Measurements from ENCODE around the gene TTC12.

Gene TTC12

GRCh38 chr11:113356203-113356602 lies 41.8 kb downstream of the TTC12 start:
- no peaks in the 10 kb centered on the region for H3K9me3 ChIP-seq (ENCODE audit: insufficient read depth, low read depth, low read length)

GRCh38 chr11:113363406-113363805 lies 49.0 kb downstream of the TTC12 start:
- no peak overlapping the region for H3K4me3 ChIP-seq (ENCODE audit: low read length)
- no peaks in the 10 kb centered on the region for H3K4me1 ChIP-seq (ENCODE audit: insufficient read depth, low read length)
- H3K9me3 ChIP-seq (ENCODE audit: insufficient read depth, low read depth, low read length): no peaks in the 10 kb centered on the region
- H3K27me3 ChIP-seq (ENCODE audit: insufficient read depth, low read length): no peaks in the 10 kb centered on the region
- H3K36me3 ChIP-seq (ENCODE audit: insufficient read depth, low read depth, low read length): no peaks in the 10 kb centered on the region
- no peak overlapping the region for H3K27ac ChIP-seq (ENCODE audit: low read length)
- H3K9ac ChIP-seq (ENCODE audit: low read depth, low read length): no peak overlapping the region

More at GRCh38 chr11:113356203-113356602, 41.8 kb downstream of the TTC12 start:
- no peak overlapping the region for H3K4me3 ChIP-seq (ENCODE audit: low read length)
- H3K27me3 ChIP-seq (ENCODE audit: insufficient read depth, low read length): no peaks in the 10 kb centered on the region
- H3K27ac ChIP-seq (ENCODE audit: low read length): no peak overlapping the region
- no peaks in the 10 kb centered on the region for H3K4me1 ChIP-seq (ENCODE audit: insufficient read depth, low read length)
- H3K36me3 ChIP-seq (ENCODE audit: insufficient read depth, low read depth, low read length): no peaks in the 10 kb centered on the region
- no peak overlapping the region for H3K9ac ChIP-seq (ENCODE audit: low read depth, low read length)

GRCh38 chr11:113363996-113364641 lies 49.7 kb downstream of the TTC12 start:
- Histone ChIP-seq H3K9ac (ENCODE audit: low read depth, low read length) (no peak overlapping the region), H3K27me3 (ENCODE audit: insufficient read depth, low read length) (no peaks in the 10 kb centered on the region), H3K4me3 (ENCODE audit: low read length) (no peak overlapping the region), H3K27ac (ENCODE audit: low read length) (no peak overlapping the region), H3K4me1 (ENCODE audit: insufficient read depth, low read length) (no peaks in the 10 kb centered on the region), H3K36me3 (ENCODE audit: insufficient read depth, low read depth, low read length) (no peaks in the 10 kb centered on the region), H3K9me3 (ENCODE audit: insufficient read depth, low read depth, low read length) (no peaks in the 10 kb centered on the region)

GRCh38 chr11:113365895-113366294 lies 51.5 kb downstream of the TTC12 start:
- Histone ChIP-seq H3K9ac (ENCODE audit: low read depth, low read length) (no peak overlapping the region), H3K36me3 (ENCODE audit: insufficient read depth, low read depth, low read length) (no peaks in the 10 kb centered on the region), H3K4me1 (ENCODE audit: insufficient read depth, low read length) (no peaks in the 10 kb centered on the region), H3K9me3 (ENCODE audit: insufficient read depth, low read depth, low read length) (no peaks in the 10 kb centered on the region), H3K27me3 (ENCODE audit: insufficient read depth, low read length) (no peaks in the 10 kb centered on the region), H3K4me3 (ENCODE audit: low read length) (no peak overlapping the region), H3K27ac (ENCODE audit: low read length) (no peak overlapping the region)

GRCh38 chr11:113369411-113369810 lies 55.0 kb downstream of the TTC12 start:
- no peaks in the 10 kb centered on the region for H3K4me1 ChIP-seq (ENCODE audit: insufficient read depth, low read length)
- H3K4me3 ChIP-seq (ENCODE audit: low read length): no peak overlapping the region
- no peaks in the 10 kb centered on the region for H3K36me3 ChIP-seq (ENCODE audit: insufficient read depth, low read depth, low read length)
- no peak overlapping the region for H3K9ac ChIP-seq (ENCODE audit: low read depth, low read length)
- no peaks in the 10 kb centered on the region for H3K27me3 ChIP-seq (ENCODE audit: insufficient read depth, low read length)
- no peaks in the 10 kb centered on the region for H3K9me3 ChIP-seq (ENCODE audit: insufficient read depth, low read depth, low read length)
- H3K27ac ChIP-seq (ENCODE audit: low read length): no peak overlapping the region

GRCh38 chr11:113370634-113371033 lies 56.3 kb downstream of the TTC12 start:
- H3K9ac ChIP-seq (ENCODE audit: low read depth, low read length): no peak overlapping the region
- H3K27ac ChIP-seq (ENCODE audit: low read length): no peak overlapping the region
- H3K36me3 ChIP-seq (ENCODE audit: insufficient read depth, low read depth, low read length): no peaks in the 10 kb centered on the region
- no peaks in the 10 kb centered on the region for H3K4me1 ChIP-seq (ENCODE audit: insufficient read depth, low read length)
- H3K4me3 ChIP-seq (ENCODE audit: low read length): no peak overlapping the region
- H3K9me3 ChIP-seq (ENCODE audit: insufficient read depth, low read depth, low read length): no peaks in the 10 kb centered on the region
- no peaks in the 10 kb centered on the region for H3K27me3 ChIP-seq (ENCODE audit: insufficient read depth, low read length)

- H3K36me3 ChIP-seq (ENCODE audit: insufficient read depth, low read depth, low read length): no peaks in the 10 kb centered on the region
- H3K27ac ChIP-seq (ENCODE audit: low read length): no peak overlapping the region
- no peaks in the 10 kb centered on the region for H3K27me3 ChIP-seq (ENCODE audit: insufficient read depth, low read length)
- no peaks in the 10 kb centered on the region for H3K9me3 ChIP-seq (ENCODE audit: insufficient read depth, low read depth, low read length)
- no peak overlapping the region for H3K9ac ChIP-seq (ENCODE audit: low read depth, low read length)
- no peak overlapping the region for H3K4me3 ChIP-seq (ENCODE audit: low read length)
- H3K4me1 ChIP-seq (ENCODE audit: insufficient read depth, low read length): no peaks in the 10 kb centered on the region
Observed at GRCh38 chr11:113372309-113372708, 57.9 kb downstream of the TTC12 start.

GRCh38 chr11:113373306-113373705 lies 58.9 kb downstream of the TTC12 start:
- H3K27ac ChIP-seq (ENCODE audit: low read length): no peak overlapping the region
- H3K36me3 ChIP-seq (ENCODE audit: insufficient read depth, low read depth, low read length): no peaks in the 10 kb centered on the region
- H3K4me1 ChIP-seq (ENCODE audit: insufficient read depth, low read length): peaks cover 7% of the 10 kb centered on the region

GRCh38 chr11:113373981-113374560 lies 59.7 kb downstream of the TTC12 start:
- no peaks in the 10 kb centered on the region for H3K36me3 ChIP-seq (ENCODE audit: insufficient read depth, low read depth, low read length)
- no peaks in the 10 kb centered on the region for H3K27me3 ChIP-seq (ENCODE audit: insufficient read depth, low read length)
- H3K4me1 ChIP-seq (ENCODE audit: insufficient read depth, low read length): peaks cover 7% of the 10 kb centered on the region
- H3K9ac ChIP-seq (ENCODE audit: low read depth, low read length): no peak overlapping the region
- H3K27ac ChIP-seq (ENCODE audit: low read length): no peak overlapping the region
- no peaks in the 10 kb centered on the region for H3K9me3 ChIP-seq (ENCODE audit: insufficient read depth, low read depth, low read length)
- no peak overlapping the region for H3K4me3 ChIP-seq (ENCODE audit: low read length)

More at GRCh38 chr11:113373306-113373705, 58.9 kb downstream of the TTC12 start:
- Histone ChIP-seq H3K9ac (ENCODE audit: low read depth, low read length) (no peak overlapping the region), H3K4me3 (ENCODE audit: low read length) (no peak overlapping the region), H3K27me3 (ENCODE audit: insufficient read depth, low read length) (no peaks in the 10 kb centered on the region), H3K9me3 (ENCODE audit: insufficient read depth, low read depth, low read length) (no peaks in the 10 kb centered on the region)

- Histone ChIP-seq H3K4me3 (ENCODE audit: low read length) (no peak overlapping the region), H3K9me3 (ENCODE audit: insufficient read depth, low read depth, low read length) (no peaks in the 10 kb centered on the region), H3K36me3 (ENCODE audit: insufficient read depth, low read depth, low read length) (no peaks in the 10 kb centered on the region), H3K9ac (ENCODE audit: low read depth, low read length) (no peak overlapping the region), H3K4me1 (ENCODE audit: insufficient read depth, low read length) (peaks cover 7% of the 10 kb centered on the region), H3K27ac (ENCODE audit: low read length) (no peak overlapping the region), H3K27me3 (ENCODE audit: insufficient read depth, low read length) (no peaks in the 10 kb centered on the region)
Observed at GRCh38 chr11:113375402-113375801, 61.0 kb downstream of the TTC12 start.

- peaks cover 7% of the 10 kb centered on the region for H3K4me1 ChIP-seq (ENCODE audit: insufficient read depth, low read length)
- H3K36me3 ChIP-seq (ENCODE audit: insufficient read depth, low read depth, low read length): no peaks in the 10 kb centered on the region
- H3K9me3 ChIP-seq (ENCODE audit: insufficient read depth, low read depth, low read length): no peaks in the 10 kb centered on the region
- no peak overlapping the region for H3K9ac ChIP-seq (ENCODE audit: low read depth, low read length)
- H3K27ac ChIP-seq (ENCODE audit: low read length): no peak overlapping the region
- H3K4me3 ChIP-seq (ENCODE audit: low read length): no peak overlapping the region
- no peaks in the 10 kb centered on the region for H3K27me3 ChIP-seq (ENCODE audit: insufficient read depth, low read length)
Observed at GRCh38 chr11:113376156-113376555, 61.8 kb downstream of the TTC12 start.

- no peaks in the 10 kb centered on the region for H3K9me3 ChIP-seq (ENCODE audit: insufficient read depth, low read depth, low read length)
- H3K4me1 ChIP-seq (ENCODE audit: insufficient read depth, low read length): peaks cover 7% of the 10 kb centered on the region
- no peak overlapping the region for H3K4me3 ChIP-seq (ENCODE audit: low read length)
- H3K9ac ChIP-seq (ENCODE audit: low read depth, low read length): no peak overlapping the region
- H3K27me3 ChIP-seq (ENCODE audit: insufficient read depth, low read length): no peaks in the 10 kb centered on the region
- H3K36me3 ChIP-seq (ENCODE audit: insufficient read depth, low read depth, low read length): no peaks in the 10 kb centered on the region
- H3K27ac ChIP-seq (ENCODE audit: low read length): no peak overlapping the region
Observed at GRCh38 chr11:113377681-113378412, 63.5 kb downstream of the TTC12 start.
